Mesodermal cell (in vitro differentiated cells): ENCODE results near the gene ARHGAP26.
A peak's percentile ranks its signal among the peaks of the same experiment; 100 is the strongest.
"Not testable (repeated sequence)": the region's sequence is repeated elsewhere in the genome, so short reads cannot be mapped to it uniquely, and the experiment has no call there.

Experiments used
- H3K27ac ChIP-seq: 2 replicates; pipeline ENCODE4 v1.7.0; 2013; ENCODE audit warnings: mild to moderate bottlenecking, low read depth, low read length, moderate library complexity; ENCODE audit not compliant: severe bottlenecking
- H3K36me3 ChIP-seq: 2 replicates; pipeline ENCODE4 v1.7.1; 2013; ENCODE audit warnings: mild to moderate bottlenecking, low read length, moderate library complexity; ENCODE audit not compliant: control insufficient read depth, insufficient read depth
- H3K4me1 ChIP-seq: one replicate; pipeline ENCODE4 v1.7.1; 2013; ENCODE audit warnings: mild to moderate bottlenecking, low read length; ENCODE audit not compliant: insufficient read depth, control insufficient read depth, poor library complexity, severe bottlenecking
- H3K4me3 ChIP-seq: 2 replicates; pipeline ENCODE4 v1.7.0; 2013; ENCODE audit warnings: low read length, control low read depth, mild to moderate bottlenecking; ENCODE audit not compliant: insufficient read depth, poor library complexity, severe bottlenecking; ENCODE audit errors: extremely low read depth
- H3K9me3 ChIP-seq: 2 replicates; pipeline ENCODE4 v1.7.1; 2013; ENCODE audit warnings: mild to moderate bottlenecking, low read length, moderate library complexity; ENCODE audit not compliant: control insufficient read depth
- WGBS, 2 experiments: methylation state at CpG; one replicate each; pipeline ENCODE4 v1.1.5; 2013; ENCODE audit warnings: missing lambda C conversion rate in 2 of 2; ENCODE audit not compliant: insufficient coverage in 2 of 2; 5-methylcytosine and 5-hydroxymethylcytosine counted together

ARHGAP26 gene

GRCh38 chr5:142978726-142979125, 208.5 kb downstream of the ARHGAP26 start:
- Histone ChIP-seq H3K36me3 (no peaks in the 10 kb centered on the region), H3K4me3 (no peak overlapping the region), H3K9me3 (no peaks in the 10 kb centered on the region), H3K4me1 (peaks cover 40% of the 10 kb centered on the region), H3K27ac (no peak overlapping the region)
- WGBS, 2 experiments = 100% methylated on average over 1 of the region's 1 CpG; no CpG with 5 or more reads in 1 of the 2 experiments

- Histone ChIP-seq H3K27ac (no peak overlapping the region), H3K9me3 (no peaks in the 10 kb centered on the region), H3K36me3 (no peaks in the 10 kb centered on the region), H3K4me3 (no peak overlapping the region), H3K4me1 (peaks cover 40% of the 10 kb centered on the region)
- 71 to 86% methylated on average over 1 of the region's 3 CpGs for WGBS, 2 experiments
Measured at GRCh38 chr5:142979636-142980035, 209.5 kb downstream of the ARHGAP26 start.

DNA sequence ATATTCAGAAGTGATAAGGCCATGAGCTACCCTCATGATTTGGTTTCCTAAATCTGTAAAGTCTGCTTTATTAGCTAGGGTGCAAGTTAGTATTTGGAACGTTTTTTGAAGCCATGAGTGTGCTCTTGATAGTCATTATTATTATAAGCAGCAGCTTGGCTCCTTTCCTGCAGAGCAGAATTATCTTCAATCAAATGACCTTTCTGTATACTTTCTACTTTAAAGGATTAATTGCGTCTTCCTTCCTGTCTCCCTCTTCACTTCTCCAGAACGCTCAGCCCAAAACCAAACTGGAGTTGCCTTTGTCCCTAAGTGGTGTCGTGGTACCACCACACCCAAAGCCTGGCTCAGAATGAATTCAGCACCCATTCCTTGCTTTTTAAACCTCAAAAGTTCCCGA, 211.3 kb downstream of the ARHGAP26 start:
- H3K4me3 ChIP-seq = no peak overlapping the region
- H3K9me3 ChIP-seq = no peaks in the 10 kb centered on the region
- no peaks in the 10 kb centered on the region for H3K36me3 ChIP-seq
- 92 to 96% methylated on average over 4 of the region's 5 CpGs for WGBS, 2 experiments
- peaks cover 40% of the 10 kb centered on the region for H3K4me1 ChIP-seq
- no peak overlapping the region for H3K27ac ChIP-seq

GRCh38 chr5:142981886-142982820, 212.0 kb downstream of the ARHGAP26 start:
- Histone ChIP-seq H3K27ac (peak overlapping the region; percentile 66), H3K4me1 (peaks cover 35% of the 10 kb centered on the region), H3K36me3 (no peaks in the 10 kb centered on the region), H3K4me3 (no peak overlapping the region), H3K9me3 (no peaks in the 10 kb centered on the region)
- WGBS, 2 experiments = 85 to 86% methylated on average over 3 to 5 of the region's 6 CpGs

DNA sequence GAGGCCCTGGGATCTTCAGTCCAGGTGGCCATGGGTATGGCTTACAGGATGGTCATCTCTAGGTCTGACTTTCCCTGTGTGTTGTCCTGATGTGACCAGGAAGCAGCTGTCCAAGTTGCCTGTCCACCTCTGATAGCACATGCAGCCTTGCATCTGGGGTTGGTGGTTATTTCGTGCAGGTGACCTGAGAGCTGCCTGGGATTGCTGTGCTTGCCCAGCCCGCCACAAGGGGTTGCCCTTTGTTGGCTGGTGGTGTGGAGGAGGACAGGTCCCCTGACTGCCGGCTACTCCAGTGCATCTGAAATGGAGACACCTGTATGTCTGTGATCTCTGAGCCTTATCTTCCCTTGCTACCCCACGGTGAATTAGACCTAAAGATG, 212.6 kb downstream of the ARHGAP26 start:
- no peaks in the 10 kb centered on the region for H3K36me3 ChIP-seq

DNA sequence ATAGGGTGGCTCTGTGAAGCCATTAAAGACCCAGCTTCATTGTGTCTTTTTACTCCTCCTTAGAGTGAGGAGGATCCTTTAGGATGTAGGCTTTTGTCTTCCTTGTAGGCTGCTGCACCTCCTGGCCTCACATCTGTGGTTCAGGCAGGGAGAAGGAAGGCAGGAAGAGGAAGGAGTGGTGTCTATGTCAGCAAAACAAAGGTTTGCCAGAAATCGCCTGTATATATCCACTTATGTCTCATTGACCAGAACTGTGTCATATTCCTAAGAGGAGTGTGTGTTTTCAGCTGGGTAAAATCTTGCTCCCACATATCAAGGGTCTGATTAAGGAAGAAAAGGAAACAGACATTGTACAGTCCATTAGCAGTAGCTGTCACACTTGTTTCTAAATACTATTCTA, 213.8 kb downstream of the ARHGAP26 start:
- WGBS, 2 experiments = no CpG with 5 or more reads among the region's 1 CpG
- no peak overlapping the region for H3K27ac ChIP-seq

More for the DNA sequence above, 212.6 kb downstream of the ARHGAP26 start:
- Histone ChIP-seq H3K4me1 (peaks cover 29% of the 10 kb centered on the region), H3K9me3 (no peaks in the 10 kb centered on the region), H3K4me3 (no peak overlapping the region), H3K27ac (no peak overlapping the region)
- 90 to 94% methylated on average over 2 to 3 of the region's 4 CpGs for WGBS, 2 experiments

DNA sequence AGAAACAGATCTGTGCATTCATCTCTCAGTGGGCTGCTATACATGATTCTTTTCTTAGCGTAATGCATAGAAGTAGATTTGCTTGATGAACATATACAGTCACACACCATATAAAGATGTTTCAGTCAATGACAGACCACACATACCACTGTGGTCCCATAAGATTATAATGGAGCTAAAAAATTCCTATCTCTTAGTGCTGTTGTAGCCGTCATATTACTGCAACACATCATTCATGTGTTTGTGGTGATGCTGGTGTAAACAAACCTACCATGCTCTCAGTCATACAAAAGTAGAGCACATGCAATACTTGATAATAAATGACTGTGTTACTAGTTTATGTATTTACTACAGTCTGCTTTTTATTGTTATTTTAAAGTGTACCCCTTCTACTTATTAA, 214.3 kb downstream of the ARHGAP26 start:
- WGBS, 2 experiments = no CpG with 5 or more reads among the region's 2 CpGs
- Histone ChIP-seq H3K36me3 (no peaks in the 10 kb centered on the region), H3K4me3 (no peak overlapping the region), H3K4me1 (peaks cover 22% of the 10 kb centered on the region), H3K27ac (no peak overlapping the region), H3K9me3 (no peaks in the 10 kb centered on the region)

More for the DNA sequence above, 213.8 kb downstream of the ARHGAP26 start:
- Histone ChIP-seq H3K4me3 (no peak overlapping the region), H3K4me1 (peaks cover 24% of the 10 kb centered on the region), H3K9me3 (no peaks in the 10 kb centered on the region), H3K36me3 (no peaks in the 10 kb centered on the region)

DNA sequence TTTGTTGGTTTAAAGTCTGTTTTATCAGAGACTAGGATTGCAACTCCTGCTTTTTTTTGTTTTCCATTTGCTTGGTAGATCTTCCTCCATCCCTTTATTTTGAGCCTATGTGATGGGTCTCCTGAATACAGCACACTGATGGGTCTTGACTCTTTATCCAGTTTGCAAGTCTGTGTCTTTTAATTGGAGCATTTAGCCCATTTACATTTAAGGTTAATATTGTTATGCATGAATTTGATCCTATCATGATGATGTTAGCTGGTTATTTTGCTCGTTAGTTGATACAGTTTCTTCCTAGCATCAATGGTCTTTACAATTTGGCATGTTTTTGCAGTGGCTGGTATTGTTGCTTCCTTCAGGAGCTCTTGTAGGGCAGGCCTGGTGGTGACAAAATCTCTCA, 219.1 kb downstream of the ARHGAP26 start:
- not testable (repeated sequence) for H3K9me3 ChIP-seq, H3K27ac ChIP-seq, H3K4me3 ChIP-seq, H3K4me1 ChIP-seq, H3K36me3 ChIP-seq
- 40% methylated on average over 1 of the region's 1 CpG; no CpG with 5 or more reads in 1 of the 2 experiments for WGBS, 2 experiments

DNA sequence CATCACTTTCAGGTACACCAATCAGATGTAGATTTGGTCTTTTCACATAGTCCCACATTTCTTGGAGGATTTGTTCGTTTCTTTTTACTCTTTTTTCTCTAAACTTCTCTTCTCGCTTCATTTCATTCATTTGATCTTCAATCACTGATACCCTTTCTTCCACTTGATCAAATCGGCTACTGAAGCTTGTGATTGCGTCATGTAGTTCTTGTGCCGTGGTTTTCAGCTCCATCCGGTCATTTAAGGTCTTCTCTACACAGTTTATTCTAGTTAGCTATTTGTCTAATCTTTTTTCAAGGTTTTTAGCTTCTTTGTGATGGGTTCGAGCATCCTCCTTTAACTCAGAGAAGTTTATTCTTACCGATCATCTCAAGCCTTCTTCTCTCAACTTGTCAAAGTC, 219.9 kb downstream of the ARHGAP26 start:
- not testable (repeated sequence) for H3K36me3 ChIP-seq, H3K4me3 ChIP-seq, H3K27ac ChIP-seq, H3K9me3 ChIP-seq, H3K4me1 ChIP-seq
- 90 to 94% methylated on average over 4 to 5 of the region's 8 CpGs for WGBS, 2 experiments

DNA sequence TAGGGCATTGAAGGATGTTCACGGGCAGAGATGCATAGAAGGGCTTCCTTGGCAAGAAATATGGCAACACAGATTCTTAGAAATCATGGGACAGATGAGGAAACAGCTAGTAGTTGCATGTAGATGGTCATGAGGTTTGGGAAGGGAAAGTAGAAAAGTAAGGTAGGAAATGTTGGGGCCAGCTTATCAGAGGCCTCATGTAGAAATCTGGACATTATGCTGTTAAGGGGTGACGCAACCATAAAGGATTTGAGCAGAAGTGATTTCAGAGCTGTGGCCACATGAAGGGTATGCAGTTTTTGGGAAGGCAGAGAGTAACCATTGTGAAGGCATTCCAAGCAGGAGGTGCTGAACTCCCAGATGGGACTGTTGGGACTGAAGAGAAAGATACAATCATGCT, 224.0 kb downstream of the ARHGAP26 start:
- WGBS, 2 experiments = 98 to 100% methylated on average over 2 of the region's 2 CpGs
- no peak overlapping the region for H3K27ac ChIP-seq
- no peaks in the 10 kb centered on the region for H3K4me1 ChIP-seq
- no peak overlapping the region for H3K4me3 ChIP-seq
- peaks cover 7% of the 10 kb centered on the region for H3K9me3 ChIP-seq
- no peaks in the 10 kb centered on the region for H3K36me3 ChIP-seq

GRCh38 chr5:142995621-142996020, 225.4 kb downstream of the ARHGAP26 start:
- not testable (repeated sequence) for H3K4me1 ChIP-seq, H3K27ac ChIP-seq, H3K4me3 ChIP-seq, H3K9me3 ChIP-seq, H3K36me3 ChIP-seq
